GM19023 (cell line): ENCODE data around the gene KANSL1.

Experiments
- ATAC-seq: cut with Tn5 transposase; IDR thresholded peaks from one replicate; pipeline ENCODE4 v1.9.1; 2021; ENCODE audit warnings: mild to moderate bottlenecking, moderate library complexity; ENCODE audit not compliant: unreplicated experiment

The KANSL1 gene

GRCh38 chr17:46141645-46142044, 51.6 kb downstream of the KANSL1 start:
- ATAC-seq = no peak

DNA sequence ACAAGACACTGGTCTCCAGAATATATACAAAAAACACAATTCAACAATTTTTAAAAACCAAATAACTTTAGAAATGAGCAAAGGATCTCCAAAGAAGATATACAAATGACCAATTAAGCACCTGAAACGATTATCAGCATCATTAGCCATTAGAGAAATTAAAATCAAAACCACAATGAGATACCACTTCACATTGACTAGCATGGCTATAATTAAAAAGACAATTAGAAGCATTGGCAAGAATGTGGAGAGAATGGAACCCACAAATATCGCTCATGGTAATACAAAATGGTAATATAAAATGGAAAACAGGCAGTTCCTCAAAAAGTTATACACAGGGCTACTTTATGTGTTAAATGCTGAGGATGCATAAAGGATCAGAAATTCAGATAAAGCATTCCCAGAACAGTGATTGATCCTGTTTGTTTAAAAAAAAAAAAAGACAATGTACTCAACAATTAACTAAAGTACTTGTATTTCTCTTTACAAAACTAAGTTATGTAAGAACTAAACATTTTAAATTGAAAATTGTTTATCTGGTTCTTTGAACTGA, 52.5 kb downstream of the KANSL1 start:
- ATAC-seq = no peak

DNA sequence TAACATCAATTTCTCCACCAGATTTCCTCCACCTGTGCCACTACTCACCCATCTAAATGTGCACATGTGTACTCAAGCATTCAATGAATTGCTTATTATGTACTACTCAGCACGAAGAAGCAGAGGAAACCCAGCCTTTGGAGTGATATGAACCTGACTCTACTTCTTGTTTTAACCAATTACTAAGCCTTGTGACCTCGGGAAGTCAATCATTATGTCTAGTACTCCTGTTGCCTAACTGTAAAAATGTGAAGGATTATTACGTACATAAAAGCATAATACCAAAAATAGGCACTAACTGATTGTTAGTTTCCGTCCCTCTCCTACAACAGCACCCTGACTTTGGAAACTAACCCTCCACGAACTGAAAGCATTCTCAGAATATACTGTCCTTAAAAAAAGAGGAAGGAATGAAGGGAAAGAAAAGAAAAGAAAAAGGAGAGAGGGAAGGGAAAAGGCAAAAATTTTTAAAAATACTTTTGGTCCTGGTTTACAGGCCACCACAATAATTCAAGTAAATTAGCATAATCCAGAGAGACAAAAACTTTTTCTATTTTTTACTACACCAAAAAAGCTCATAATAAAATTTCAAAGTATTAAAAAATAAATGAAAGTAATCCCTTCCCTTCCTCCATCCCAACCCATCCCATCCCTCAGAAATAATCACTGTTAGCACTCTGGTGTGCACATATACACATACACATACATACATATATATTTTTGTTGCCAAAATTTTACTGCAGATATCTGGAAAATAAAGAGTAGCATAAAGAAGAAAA, 53.6 kb downstream of the KANSL1 start:
- ATAC-seq = no peak

DNA sequence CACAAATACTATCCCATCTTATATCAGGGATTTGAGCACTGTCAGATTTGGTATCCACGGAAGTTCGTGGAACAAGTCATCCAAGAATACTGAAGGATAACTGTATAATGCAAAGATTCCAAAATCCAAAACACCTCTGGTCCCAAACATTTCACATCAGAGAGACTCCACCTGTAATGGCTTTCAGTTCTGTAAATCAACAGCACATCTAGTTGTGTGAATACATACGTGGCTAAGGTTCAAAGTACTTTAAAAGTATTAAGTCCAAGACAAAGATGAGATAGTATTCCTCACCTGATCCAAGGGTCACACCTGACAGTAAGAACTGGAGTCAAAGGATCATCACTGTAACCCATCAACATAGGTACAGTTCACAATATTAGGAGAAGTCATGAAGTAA, 54.8 kb downstream of the KANSL1 start:
- ATAC-seq = no peak

DNA sequence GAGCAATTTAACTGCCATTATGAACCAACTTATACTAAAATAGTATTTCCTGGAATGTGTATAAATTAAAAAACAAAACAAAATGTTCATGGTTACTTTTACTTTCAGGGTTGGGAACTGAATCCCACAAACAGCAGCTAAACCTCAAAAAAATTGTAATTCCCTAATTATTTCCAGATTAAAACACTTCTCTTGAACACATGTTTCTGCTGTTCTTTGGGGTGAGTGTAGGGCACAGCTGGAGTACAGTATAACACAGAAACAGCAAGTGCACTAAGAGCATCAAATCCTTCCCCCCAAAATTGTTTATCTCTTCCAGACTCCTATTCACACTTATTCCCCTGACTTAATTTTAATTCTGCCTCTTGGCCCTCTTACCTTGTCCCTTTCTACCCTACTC, 56.4 kb downstream of the KANSL1 start:
- ATAC-seq = no peak

GRCh38 chr17:46135879-46136563, 57.2 kb downstream of the KANSL1 start:
- no peak for ATAC-seq

- no peak for ATAC-seq
Measured at GRCh38 chr17:46135126-46135812, 58.0 kb downstream of the KANSL1 start.

DNA sequence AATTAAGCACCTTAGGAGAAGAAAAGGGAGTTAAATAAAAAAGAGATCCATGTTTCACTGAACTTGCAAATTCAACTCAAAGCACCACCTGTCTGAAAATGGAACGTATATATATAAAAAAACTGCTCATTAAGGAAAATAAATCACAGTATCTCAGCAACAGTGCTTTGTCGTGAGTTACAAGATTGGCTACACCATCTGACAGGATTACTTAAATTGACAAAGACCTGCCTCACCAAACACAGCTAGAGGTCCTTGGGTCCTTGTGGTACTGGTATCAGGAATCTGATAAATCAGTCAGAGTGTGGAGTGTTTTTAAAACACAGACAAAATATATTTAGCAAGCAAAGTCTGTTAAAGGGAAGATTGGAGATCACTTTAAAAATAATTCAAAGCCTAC, 63.9 kb downstream of the KANSL1 start:
- no peak for ATAC-seq

GRCh38 chr17:46128453-46128852, 64.8 kb downstream of the KANSL1 start:
- ATAC-seq = no peak

DNA sequence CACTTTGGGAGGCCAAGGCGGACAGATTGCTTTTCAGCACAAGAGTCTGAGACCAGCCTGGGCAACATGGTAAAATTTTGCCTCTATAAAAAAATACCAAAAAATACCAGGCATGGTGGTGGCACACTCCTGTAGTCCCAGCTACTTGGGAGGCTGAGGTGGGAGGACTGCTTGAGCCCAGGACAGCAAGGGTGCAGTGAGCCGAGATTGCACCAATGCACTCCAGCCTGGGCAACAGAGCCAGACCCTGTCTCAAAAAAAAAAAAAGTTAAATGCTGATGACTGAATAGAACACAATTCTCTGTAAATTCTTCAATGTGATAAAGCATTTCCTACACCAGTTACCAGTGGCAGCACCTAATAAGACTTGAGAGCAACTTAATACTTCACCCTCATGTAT, 65.7 kb downstream of the KANSL1 start:
- no peak for ATAC-seq

- no peak for ATAC-seq
Measured at GRCh38 chr17:46126840-46127239, 66.4 kb downstream of the KANSL1 start.

GRCh38 chr17:46125831-46126230, 67.4 kb downstream of the KANSL1 start:
- ATAC-seq = no peak

- ATAC-seq = no peak
Measured at GRCh38 chr17:46124695-46125592, 68.3 kb downstream of the KANSL1 start.

- ATAC-seq = no peak
Measured at GRCh38 chr17:46123607-46124006, 69.6 kb downstream of the KANSL1 start.

- ATAC-seq = no peak
Measured at GRCh38 chr17:46122486-46122871, 70.8 kb downstream of the KANSL1 start.

DNA sequence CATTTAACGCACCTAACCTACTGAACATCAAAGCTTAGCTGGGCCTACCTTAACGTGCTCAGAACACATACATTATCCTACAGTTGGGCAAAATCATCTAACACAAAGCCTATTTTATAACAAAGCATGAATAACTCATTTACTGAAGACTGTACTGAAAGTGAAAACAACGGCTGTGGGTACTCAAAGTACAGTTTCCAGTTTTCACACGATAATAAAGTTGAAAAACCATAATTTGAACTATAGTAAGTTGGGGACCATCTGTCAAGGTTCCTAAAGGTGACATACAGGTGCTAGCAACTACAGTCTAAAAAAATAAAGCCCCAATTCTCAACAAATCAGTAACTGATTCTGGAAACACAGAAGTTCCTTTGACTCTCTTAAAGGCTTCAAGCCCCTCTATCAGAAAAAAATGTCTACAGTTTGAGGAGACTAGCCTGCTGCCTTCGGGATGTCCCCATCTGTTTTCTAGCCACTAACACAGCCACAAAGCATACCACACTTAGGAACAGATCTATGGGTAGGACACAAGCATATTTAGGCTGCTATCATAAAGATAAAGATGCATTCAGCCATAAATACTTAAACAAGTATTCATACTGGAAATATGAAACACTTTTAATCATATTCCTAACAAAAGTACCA, 71.3 kb downstream of the KANSL1 start:
- ATAC-seq = no peak

GRCh38 chr17:46121165-46121764, 72.0 kb downstream of the KANSL1 start:
- ATAC-seq = no peak

DNA sequence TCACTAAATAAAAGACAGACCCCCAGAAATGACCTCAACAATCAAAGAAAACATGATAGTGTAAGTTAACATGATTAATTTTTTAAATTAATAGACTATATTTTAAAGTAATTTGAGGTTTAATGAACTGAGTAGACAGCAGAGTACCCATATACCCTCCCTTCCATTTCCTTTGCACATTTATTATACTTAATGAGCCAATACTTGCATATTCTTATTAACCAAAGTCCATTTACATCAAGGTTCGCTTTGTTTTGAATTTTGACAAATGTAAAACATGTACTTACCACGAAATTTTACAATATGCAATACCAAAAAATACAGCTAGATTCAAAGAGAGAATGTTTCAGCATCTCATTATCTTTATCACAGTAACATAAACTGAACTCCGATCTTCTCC, 72.7 kb downstream of the KANSL1 start:
- no peak for ATAC-seq

DNA sequence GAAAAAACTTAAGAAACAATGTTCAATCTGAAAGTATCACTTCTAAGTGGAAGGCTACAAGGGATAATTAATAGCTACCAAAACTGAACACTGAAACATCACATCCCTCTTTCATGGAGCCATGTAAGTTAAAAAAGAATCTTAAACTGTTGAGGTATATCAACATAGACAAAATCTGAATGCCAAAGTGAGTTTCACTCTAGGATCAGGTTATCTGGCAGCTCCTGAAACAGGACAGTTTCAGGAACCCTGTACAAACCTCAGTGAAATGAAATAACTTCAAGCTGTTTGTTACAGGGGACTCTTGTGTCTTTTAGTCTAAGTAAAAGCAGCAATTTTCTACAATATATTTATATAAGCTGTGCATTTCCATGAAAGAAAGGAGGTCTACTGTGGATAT, 73.2 kb downstream of the KANSL1 start:
- ATAC-seq = no peak

GRCh38 chr17:46118964-46119363, 74.3 kb downstream of the KANSL1 start:
- no peak for ATAC-seq
